M059J (cell line): ENCODE measurements around the gene BRDT. TPM values are rescaled to one million over a fixed set of nuclear protein-coding genes. Genes with fewer than 3 reads are reported as not detected.

Source experiments
- DNase-seq: peaks from one replicate; pipeline ENCODE4 v3.0.0-alpha.2; 2012; ENCODE audit warnings: low read depth
- total RNA-seq: library from RNA; depleted of rRNA; stranded (reverse); fragments of >200 nt; shearing (Covaris generic); gene quantifications from 2 replicates; pipeline ENCODE4 v1.2.3, GENCODE V29; 2014; rRNA removed

The BRDT gene
- not detected in 2 replicates for total RNA-seq

DNA sequence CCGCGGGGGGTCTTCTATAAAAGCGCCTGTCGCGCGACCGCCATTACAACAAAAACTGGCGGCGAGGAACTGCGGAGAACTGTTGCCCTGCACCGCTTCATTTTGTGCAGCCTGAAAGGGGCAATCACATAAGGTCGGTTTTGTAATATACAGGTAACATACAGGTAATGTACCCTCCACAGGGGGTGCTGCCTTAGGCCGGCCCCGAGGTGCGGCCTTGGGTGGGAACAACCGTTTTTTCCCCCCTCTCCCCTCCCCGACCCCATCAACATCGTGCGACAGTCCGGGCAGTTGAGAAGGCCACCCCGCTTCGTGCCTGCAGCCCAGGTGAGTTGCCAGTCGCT is at the start of gene BRDT:
Gene BRDT, plus strand, starts transcription at position 46 of the 344 bp plus-strand sequence. CDS start 13,354 bp downstream, outside the sequence.
- DNase-seq: no peak

DNA sequence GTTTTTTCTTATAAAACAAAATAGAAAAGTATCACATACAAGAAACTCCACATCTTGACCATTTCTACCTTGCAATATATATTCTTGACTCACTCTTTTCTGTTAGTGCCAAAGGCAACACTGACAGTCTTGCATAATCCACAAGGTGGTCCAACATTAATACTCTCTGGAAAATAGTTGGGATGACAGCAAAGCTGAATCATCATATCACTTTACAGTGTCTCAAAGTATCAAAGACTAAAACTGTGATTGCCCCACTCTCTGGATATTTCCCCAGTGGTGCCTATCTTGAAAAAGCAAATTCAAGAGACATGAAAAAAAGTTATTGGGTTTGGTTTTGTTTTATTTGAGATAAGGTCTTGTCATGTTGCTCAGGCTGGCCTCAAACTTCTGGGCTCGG is 48.6 kb upstream of the BRDT start:
- DNase-seq: peak; percentile 85

DNA sequence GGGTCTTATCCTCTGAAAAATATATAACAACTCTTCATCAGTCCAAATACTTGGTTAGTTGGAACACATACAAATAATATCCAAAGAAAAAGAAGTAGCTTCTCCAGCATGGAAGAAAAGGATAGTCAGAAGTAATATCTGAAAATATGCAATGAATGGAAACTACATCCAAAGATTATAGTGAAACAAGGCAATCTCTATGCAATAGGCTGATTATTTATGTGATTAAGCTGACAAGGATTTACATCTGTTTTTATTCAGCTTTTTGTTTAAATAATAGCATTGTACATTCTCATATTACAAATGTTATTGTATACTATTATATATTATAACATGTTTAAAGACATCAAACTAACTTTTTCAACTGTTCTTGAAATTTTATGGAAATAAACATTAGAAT is 48.0 kb upstream of the BRDT start:
- DNase-seq: no peak

DNA sequence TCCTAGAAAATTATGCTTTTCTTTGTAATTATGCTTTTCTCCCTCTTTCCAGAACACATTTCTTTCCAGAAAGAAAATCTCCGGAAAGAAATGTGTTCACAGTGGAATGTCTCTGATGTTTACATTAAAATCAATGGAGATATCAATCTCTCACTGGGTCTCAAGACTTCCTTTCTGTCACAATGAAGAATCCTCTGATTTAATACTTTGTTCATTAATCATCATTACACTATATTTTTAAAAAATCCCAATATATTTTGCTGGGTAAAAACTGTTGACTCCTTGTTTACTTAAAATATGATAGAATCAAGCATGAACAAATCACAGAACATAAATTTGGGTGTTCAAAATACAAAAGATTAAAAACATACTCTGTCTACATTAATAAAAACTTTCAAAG is 36.9 kb upstream of the BRDT start:
- no peak for DNase-seq

DNA sequence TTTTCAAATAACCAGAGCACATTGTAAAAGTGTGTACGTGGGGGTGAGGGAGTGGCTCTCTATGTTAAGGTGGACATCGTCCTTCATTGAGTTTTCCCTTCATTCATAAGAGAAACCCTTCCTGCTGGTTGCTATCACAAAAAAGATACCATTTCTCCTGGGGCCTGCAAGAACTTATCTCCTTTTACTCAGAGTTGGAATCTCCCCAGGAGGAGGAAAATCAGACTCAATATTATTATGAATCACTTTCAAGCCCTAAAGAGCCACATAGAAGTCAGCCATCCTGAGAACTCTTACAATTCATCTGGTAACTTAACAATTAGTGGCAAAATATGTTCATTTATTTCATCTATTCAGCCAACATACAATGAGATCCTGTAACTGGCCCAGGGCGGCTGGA is 36.2 kb upstream of the BRDT start:
- no peak for DNase-seq

DNA sequence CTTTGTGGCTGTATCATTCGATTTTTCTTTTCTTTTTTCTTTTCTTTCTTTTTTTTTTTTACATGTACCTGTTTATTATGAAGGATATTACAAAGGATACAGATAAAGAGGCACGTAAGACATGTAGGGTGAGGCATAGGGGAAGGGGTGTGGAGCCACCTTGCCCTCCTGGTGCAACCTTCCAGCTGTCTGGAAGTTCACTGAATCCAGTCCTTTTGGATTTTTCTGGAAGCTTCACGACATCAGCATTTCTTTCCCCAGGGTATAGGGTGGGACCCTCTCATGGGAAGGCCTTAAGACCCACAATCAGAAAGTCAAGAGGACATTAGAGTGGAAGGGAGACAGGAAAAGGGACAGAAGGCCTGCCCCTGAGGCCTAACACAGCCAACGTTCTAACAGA is 33.2 kb upstream of the BRDT start:
- no peak for DNase-seq

DNA sequence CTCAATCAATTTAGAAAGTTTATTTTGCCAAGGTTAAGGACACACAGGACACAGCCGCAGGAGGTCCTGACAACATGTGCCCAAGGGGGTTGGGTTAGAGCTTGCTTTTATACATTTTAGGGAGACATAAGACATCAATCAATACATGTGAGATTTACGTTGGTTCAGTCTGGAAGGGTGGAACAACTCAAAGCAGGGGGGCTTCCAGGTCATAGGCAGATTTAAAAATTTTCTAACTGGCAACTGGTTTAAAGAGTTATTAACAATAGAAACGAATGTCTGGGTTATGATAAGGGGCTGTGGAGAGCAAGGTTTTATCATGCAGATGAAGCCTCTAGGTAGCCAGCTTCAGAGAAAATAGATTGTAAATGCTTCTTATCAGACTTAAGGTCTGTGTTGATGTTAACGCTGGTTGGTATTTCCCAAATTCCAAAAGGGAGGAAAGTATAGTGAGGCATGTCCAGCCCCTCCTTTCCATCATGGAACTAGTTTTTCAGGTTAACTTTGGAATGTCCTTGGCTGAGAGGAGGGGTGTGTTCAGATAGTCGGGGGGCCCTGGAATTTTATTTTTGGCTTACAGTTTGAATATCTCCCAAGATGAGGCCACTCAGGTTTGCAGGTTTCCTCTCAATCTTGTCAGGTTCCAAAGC is 32.3 kb upstream of the BRDT start:
- no peak for DNase-seq

DNA sequence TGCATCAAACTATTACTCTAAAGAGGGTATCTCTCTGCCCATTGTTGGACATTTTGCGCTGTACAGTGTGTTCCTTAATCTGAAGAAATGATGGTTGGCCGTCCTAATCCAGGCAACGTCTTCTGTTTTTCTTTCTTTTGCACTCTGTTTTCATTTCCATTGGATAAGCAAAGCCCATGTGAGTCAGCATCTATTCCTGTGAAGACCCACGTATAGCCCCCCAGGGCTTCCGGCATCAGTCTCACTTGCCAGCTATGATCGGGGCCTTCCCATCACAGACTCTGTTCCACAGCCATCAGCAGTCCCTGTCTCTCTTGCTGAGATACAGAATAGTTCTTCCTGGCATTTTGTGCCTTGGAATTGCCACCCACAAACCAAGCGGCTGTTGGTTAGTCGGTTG is 29.2 kb upstream of the BRDT start:
- no peak for DNase-seq

DNA sequence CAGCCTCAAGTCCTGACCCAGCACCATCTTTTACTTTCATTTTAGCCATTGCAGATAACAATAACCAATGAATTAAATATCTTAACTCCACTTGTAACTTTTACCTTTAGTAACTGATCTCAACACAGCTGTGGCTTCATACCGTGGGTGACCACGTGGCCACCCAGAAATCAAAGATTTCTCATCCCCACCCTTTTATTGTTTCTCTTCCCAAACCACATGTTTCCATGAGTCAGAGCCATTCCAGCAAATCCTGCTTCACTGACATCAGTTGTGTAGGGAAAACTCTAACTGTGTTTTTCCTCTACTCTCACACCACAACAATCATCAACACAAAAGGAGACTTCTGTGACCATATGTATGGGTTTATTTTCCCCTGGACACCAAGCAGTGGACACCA is 25.1 kb upstream of the BRDT start:
- peak; percentile 83 for DNase-seq

DNA sequence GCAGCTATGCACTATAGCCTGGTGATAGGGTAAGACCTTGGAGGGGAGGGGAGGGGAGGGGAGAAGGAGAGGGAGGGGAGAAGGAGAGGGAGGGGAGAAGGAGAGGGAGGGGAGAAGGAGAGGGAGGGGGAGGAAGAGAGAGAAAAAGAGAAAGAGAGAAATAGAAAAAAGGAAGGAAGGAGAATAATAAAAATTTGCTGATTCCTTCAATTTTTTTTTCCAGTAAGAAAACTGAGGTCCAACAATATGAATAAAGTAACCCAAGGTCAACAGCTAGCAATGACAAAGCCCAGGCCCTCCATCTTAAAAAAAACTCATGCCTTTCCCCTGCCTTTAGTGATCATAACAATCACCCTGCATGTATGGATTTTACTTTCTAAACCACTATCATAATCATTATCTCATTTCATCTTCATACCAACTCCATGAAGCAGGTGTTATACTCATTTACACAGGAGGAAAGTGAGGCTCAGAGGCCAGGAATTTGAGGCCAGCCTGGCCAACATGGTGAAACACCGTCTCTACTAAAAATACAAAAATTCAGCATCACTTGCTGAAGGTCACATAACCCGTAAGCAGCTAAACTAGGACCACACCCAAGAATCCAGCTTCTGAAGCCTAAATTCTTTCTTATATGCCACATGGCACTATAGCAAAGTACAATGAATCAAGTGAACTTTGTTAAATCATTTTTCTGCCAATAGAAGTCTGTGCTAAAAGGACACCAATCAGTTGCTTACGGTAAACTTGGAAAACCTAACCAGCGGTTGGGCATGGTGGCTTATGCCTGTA is 23.4 kb upstream of the BRDT start:
- no peak for DNase-seq

DNA sequence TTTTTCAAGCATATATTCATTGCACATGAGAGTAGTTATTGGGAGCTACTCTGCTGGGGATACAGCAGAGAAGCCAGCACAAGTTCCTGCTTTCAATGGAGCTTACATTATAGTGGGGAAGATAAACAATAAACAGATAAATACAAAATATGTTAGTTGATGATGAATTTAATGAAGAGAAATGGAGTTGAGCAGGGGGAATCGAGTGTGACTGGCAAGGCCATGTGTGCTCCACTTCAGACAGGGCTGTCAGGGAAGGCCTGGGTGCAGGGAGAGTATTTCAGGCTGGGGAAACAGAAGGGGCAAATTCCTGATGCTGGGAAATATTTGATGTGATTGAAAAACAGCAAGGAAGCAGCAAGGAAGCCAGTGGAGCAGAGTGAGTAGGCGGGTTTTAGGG is 21.2 kb upstream of the BRDT start:
- DNase-seq: no peak

DNA sequence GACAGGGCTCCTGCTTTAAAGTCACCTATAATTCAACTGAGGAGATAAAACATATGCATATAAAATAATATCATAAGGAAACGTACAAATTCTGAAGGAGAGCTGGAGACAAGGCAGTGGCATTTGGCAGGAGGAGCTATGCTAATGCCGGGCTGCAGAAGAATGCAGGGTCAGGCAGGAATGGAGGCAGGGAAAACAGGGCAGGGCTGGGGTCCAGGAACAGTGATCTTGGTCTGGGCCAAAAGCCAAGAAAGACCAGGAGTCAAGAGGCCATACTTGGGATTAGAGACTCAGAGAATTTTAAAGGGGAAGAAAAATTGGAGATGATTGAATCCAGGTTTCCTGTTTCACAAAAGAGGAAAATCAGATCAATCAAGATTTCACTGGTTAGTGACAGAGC is 20.0 kb upstream of the BRDT start:
- no peak for DNase-seq

DNA sequence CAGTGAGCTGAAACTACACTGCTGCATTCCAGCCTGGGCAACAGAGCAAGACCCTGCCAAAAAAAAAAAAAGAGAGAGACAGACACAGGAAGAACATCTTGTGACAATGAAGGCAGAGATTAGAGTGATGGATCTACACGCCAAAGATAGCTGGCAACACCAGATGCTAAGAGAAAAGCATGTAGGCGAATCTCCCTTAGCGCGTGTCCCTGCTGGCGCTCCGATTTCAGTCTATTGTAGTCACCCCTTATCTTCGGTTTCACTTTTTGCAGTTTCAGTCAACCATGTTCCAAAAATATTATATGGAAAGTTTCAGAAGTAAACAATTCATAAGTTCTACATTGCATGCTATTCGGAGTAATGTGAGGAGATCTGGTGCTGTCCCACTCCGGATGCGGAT is 11.6 kb upstream of the BRDT start:
- no peak for DNase-seq

DNA sequence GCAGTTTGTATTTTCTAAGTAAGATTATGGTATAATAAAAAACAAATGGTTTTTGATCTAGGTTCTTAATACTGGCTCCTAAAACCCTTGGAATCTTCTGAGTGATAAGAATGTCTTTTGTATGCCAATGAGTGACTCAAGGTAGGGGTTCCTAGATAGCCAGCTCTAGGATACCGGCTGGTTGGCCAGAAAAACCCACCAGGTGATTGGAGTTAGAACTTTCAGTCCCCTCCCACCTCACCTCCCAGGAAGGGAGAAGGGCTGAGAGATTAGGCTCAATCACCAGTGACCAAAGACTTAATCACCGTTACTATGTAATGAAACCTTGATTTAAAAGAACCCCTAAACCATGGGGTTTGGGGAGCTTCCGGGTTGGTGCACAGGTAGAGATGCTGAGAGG is 8.7 kb upstream of the BRDT start:
- DNase-seq: peak; percentile 11

DNA sequence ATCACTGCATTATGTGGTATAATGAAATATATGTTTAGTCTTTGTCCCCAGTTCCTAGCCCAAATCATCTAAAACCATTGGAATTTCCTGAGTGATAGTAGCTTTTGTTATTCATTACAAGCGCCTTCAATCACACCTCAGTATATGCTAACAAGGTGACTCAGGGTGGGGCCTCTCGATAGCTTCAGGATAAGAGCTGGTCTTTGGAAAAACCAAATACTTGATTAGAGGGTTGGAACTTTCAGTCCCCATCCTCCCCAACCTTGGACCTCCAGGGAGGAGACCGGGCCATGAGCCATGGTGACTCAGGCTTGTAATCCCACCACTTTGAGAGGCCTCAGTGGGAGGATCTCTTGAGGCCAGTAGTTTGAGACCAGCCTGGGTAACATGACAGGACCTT is 5.1 kb upstream of the BRDT start:
- peak; percentile 36 for DNase-seq

DNA sequence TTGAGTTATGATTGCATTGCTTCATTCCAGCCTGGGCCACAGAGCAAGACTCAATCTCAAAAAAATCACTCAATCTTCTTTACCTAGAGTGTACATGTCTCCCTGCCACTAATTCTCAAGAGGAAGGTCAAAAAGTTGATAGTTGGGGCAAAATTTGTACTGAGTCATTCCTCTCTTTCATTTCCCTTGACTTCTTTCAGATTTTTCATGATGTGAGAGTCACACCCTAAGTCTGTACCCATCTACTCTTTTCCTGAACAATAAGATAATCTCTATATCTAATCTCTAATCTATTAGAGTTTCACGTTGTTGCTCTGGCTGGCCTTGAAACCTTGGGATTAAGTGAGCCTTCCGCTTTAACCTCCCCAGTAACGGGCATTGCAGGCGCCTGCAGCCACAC is 1.1 kb upstream of the BRDT start:
- DNase-seq: no peak

DNA sequence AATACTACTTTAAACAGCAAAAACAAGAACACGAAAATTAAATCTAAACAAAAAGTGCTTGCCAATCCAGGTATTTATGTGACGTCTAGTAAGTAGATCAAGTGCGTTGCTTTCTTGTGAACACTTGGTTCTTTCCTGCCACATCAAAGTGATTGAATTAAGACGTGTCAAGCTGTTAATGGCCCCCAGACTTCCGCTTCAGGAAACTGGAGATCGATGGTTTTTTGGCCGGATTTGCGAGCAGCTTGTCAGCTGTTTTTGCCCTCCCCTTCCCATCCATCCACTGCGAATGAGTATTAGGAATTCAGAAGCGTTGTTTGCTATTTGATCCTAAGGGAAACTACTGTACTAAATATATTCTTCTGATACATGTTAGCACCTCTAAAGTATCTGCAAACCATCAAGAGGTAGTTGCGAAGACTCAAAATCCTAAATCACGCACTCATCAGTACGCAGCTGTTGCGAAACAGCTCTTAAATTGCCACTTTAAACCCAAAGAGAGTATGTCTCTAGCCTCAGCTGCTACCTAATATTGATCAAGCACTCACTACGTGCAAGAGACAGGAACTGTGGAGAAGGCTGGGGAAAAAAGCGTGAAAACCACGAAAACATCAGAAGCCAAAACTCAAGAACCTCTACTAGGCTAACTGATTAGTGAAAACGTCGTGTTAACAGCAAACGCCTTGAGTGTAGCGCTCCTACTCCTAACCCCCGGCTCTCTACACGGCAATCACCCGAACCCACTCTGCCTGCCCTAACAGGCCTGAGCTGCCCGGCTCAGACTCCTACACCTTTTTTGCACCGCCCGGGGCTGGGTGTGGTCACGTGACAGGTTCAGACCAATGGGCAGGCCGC is 473 bp upstream of the BRDT start:
- no peak for DNase-seq

DNA sequence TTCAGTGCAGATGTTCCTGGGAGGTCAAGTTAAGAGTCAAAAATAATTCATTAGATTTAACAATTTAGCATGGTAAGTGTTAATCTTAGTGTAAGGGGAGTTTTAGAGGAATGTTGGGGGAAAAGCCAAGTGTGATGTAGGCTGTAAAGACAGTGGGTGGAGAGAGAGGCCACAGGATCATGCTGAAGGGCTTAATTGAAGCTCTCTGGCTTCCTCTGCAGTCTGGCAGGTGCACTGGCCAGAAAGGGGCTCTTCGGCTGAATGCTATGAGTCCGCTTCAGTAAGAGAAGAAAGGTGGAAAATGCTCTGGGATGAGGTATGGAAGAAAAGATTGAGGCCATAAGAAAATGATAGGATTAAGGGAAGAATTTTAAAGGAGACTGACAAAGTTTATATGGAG is 3.0 kb downstream of the BRDT start:
- DNase-seq: no peak

DNA sequence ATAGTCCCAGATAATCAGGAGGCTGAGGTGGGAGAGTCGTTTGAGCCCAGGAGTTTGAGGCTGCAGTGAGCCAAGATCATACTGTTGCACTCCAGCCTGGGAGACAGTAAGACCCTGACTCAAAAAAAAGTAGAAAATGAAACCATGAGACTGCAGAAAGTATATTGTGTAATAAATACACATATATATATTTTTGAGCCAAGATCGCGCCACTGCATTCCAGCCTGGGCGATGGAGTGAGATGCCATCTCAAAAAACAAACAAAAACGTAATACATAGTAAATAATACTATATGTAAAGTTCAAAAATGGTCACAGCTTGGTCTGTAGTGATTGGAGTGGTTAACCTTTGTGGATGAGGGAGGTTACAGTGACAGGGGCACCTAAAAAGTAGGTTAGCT is 9.7 kb downstream of the BRDT start:
- no peak for DNase-seq

DNA sequence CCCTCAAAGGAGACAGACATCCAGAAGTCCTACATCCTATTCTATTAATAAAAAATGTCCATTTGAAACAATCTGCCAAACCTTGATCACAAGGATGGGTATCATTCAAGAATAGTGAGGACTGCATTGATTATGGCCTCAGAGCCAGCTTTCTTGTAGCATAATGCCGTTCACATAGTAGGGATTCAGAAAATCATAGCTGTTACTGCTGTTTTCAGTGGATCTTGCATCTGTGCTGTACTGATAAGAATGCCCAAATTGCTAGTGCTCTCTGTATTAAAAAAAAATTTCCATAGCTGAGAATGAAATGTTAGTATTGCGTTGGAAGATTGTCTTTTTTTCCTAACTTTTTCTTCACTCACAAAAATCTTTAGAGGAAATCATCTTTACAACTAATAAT is 19.1 kb downstream of the BRDT start:
- DNase-seq: no peak

DNA sequence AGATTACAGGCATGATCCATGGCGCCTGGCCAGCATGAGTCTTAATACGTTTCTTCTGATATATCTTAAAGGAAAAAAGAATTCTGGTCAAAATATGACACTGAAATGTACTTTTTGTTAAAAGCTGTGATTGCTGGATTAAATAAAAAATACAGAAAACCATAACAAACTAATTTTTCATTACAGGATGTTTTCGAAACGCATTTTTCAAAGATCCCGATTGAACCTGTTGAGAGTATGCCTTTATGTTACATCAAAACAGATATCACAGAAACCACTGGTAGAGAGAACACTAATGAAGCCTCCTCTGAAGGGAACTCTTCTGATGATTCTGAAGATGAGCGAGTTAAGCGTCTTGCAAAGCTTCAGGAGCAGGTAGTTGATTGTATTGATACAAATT is 30.2 kb downstream of the BRDT start:
- no peak for DNase-seq

DNA sequence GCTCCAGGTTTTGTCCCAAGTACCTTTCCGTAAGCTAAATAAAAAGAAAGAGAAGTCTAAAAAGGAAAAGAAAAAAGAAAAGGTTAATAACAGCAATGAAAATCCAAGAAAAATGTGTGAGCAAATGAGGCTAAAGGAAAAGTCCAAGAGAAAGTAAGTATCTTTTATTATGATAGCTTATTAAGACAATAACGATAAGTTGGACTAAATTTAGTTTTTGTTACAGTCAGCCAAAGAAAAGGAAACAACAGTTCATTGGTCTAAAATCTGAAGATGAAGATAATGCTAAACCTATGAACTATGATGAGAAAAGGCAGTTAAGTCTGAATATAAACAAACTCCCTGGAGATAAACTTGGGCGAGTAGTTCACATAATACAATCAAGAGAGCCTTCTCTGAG is 31.5 kb downstream of the BRDT start:
- DNase-seq: no peak
